GM23338 (cell line): ENCODE data around the gene FBXO11. TPM values are rescaled to one million over a fixed set of nuclear protein-coding genes. Genes with fewer than 3 reads are reported as not detected.
A peak's percentile ranks its signal among the peaks of the same experiment; 100 is the strongest.

Experiments
- ATAC-seq: fragments of 200-7000 bp; cut with Tn5 transposase; 3 replicates; pipeline ENCODE4 v1.9.1; 2020
- DNase-seq: peaks from one replicate; pipeline ENCODE4 v3.0.0-alpha.2; 2015; ENCODE audit warnings: low spot score
- H2AFZ ChIP-seq: fragments of 200-600 bp; sonication (generic); 2 replicates; pipeline ENCODE4 v1.8.0; 2016; ENCODE audit warnings: antibody characterized with exemption, mild to moderate bottlenecking, moderate library complexity
- H3F3A ChIP-seq: fragments of 200-600 bp; sonication (generic); replicated peaks from 2 replicates; pipeline ENCODE4 v1.8.0; 2017; ENCODE audit warnings: antibody characterized with exemption, mixed run types, low read depth
- H3K27ac ChIP-seq: fragments of 200-600 bp; sonication (generic); 2 replicates; pipeline ENCODE4 v1.6.1; 2016; ENCODE audit warnings: low read depth
- H3K27me3 ChIP-seq: fragments of 200-600 bp; sonication (generic); 2 replicates; pipeline ENCODE4 v1.8.0; 2016; ENCODE audit warnings: mild to moderate bottlenecking, mixed run types, moderate library complexity; ENCODE audit not compliant: insufficient read depth
- H3K36me3 ChIP-seq: fragments of 200-600 bp; sonication (generic); 2 replicates; pipeline ENCODE4 v1.8.0; 2016; ENCODE audit warnings: mild to moderate bottlenecking; ENCODE audit not compliant: insufficient read depth
- H3K4me1 ChIP-seq: fragments of 200-600 bp; sonication (generic); 2 replicates; pipeline ENCODE4 v1.8.0; 2016; ENCODE audit warnings: mild to moderate bottlenecking, moderate library complexity; ENCODE audit not compliant: insufficient read depth
- H3K4me2 ChIP-seq: fragments of 200-600 bp; sonication (generic); 2 replicates; pipeline ENCODE4 v1.7.1; 2017; ENCODE audit warnings: mixed run types
- H3K4me3 ChIP-seq: fragments of 200-600 bp; sonication (generic); 2 replicates; pipeline ENCODE4 v1.6.1; 2016; ENCODE audit warnings: mixed run types
- H3K79me2 ChIP-seq: fragments of 200-600 bp; sonication (generic); replicated peaks from 2 replicates; pipeline ENCODE4 v1.8.0; 2017; ENCODE audit warnings: mild to moderate bottlenecking; ENCODE audit not compliant: insufficient read depth
- H3K9me2 ChIP-seq: fragments of 200-600 bp; sonication (generic); 2 replicates; pipeline ENCODE4 v1.8.0; 2017; ENCODE audit not compliant: insufficient read depth
- H4K20me1 ChIP-seq: fragments of 200-600 bp; sonication (generic); replicated peaks from 2 replicates; pipeline ENCODE4 v1.8.0; 2017; ENCODE audit warnings: mild to moderate bottlenecking; ENCODE audit not compliant: insufficient read depth
- H3K27ac Mint-ChIP-seq: 2 replicates; pipeline ENCODE4 v1.8.0; 2020; ENCODE audit warnings: inconsistent platforms, mild to moderate bottlenecking, moderate library complexity, mixed read lengths
- H3K27me3 Mint-ChIP-seq: 3 replicates; pipeline ENCODE4 v1.8.0; 2022; ENCODE audit warnings: low read depth, mild to moderate bottlenecking, moderate library complexity, mixed read lengths, inconsistent platforms; ENCODE audit not compliant: insufficient read depth, poor library complexity
- H3K36me3 Mint-ChIP-seq: 3 replicates; pipeline ENCODE4 v1.8.0; 2021; ENCODE audit warnings: low read depth, mild to moderate bottlenecking, inconsistent platforms, moderate library complexity, mixed read lengths
- H3K4me1 Mint-ChIP-seq: 3 replicates; pipeline ENCODE4 v1.8.0; 2020; ENCODE audit warnings: mild to moderate bottlenecking, inconsistent platforms, mixed read lengths
- H3K4me3 Mint-ChIP-seq: 3 replicates; pipeline ENCODE4 v1.8.0; 2021; ENCODE audit warnings: moderate library complexity, mild to moderate bottlenecking, inconsistent platforms, mixed read lengths
- H3K9me3 Mint-ChIP-seq: 3 replicates; pipeline ENCODE4 v1.8.0; 2020; ENCODE audit warnings: moderate library complexity, mild to moderate bottlenecking, inconsistent platforms, mixed read lengths
- CTCF ChIP-seq, 2 experiments: fragments of 200-600 bp in 1 of 2; sonication (generic) in 1 of 2; conservative IDR thresholded peaks; 2 replicates each; pipeline versions ENCODE4 v1.5.1 to v1.6.1; 2016 to 2017; ENCODE audit warnings: antibody characterized with exemption in 2 of 2, low read depth in 2 of 2, mild to moderate bottlenecking in 2 of 2, moderate library complexity in 1 of 2
- ETS1 ChIP-seq: IDR thresholded peaks from 2 replicates; pipeline ENCODE4 v1.6.1; 2016; ENCODE audit warnings: antibody characterized with exemption
- EZH2phosphoT487 ChIP-seq: fragments of 200-600 bp; sonication (generic); IDR thresholded peaks from one replicate; pipeline ENCODE4 v1.8.1; 2018; ENCODE audit warnings: antibody characterized with exemption; ENCODE audit not compliant: unreplicated experiment
- JUNB ChIP-seq: IDR thresholded peaks from one replicate; pipeline ENCODE4 v1.6.1; 2016; ENCODE audit warnings: antibody characterized with exemption; ENCODE audit not compliant: unreplicated experiment
- STAT1 ChIP-seq: IDR thresholded peaks from one replicate; pipeline ENCODE4 v1.6.1; 2016; ENCODE audit warnings: antibody characterized with exemption; ENCODE audit not compliant: unreplicated experiment
- ZNF114 ChIP-seq: fragments of 250-450 bp; sonication (Bioruptor Pico); IDR thresholded peaks from 2 replicates; pipeline ENCODE4 v1.5.0; 2020; ENCODE audit warnings: mild to moderate bottlenecking, moderate library complexity
- ZNF331 ChIP-seq: fragments of 250-450 bp; sonication (Bioruptor Pico); IDR thresholded peaks from 2 replicates; pipeline ENCODE4 v1.5.0; 2020; ENCODE audit warnings: low read depth, mild to moderate bottlenecking, moderate library complexity
- ZNF462 ChIP-seq: fragments of 250-450 bp; sonication (Bioruptor Pico); IDR thresholded peaks from 2 replicates; pipeline ENCODE4 v1.5.0; 2020; ENCODE audit warnings: mild to moderate bottlenecking, moderate library complexity
- polyA plus RNA-seq: library from polyadenylated mRNA; unstranded; fragments of >200 nt; fragmentation: Nextera tagmentation; extraction: Ambion mirVana; gene quantifications from 2 replicates; pipeline ENCODE4 v1.2.1, GENCODE V29; 2016
- total RNA-seq: library from RNA; depleted of rRNA; stranded (reverse); fragments of >200 nt; shearing (Covaris generic); gene quantifications from 2 replicates; pipeline ENCODE4 v1.2.3, GENCODE V29; 2014

The FBXO11 gene
- total and polyA plus RNA-seq, 2 experiments from 2014 or later = 21.5 to 52.7 TPM

GRCh38 chr2:47785986-47786385 lies 120.3 kb downstream of the FBXO11 start:
- Mint-ChIP-seq H3K4me1 (peaks cover 10% of the 10 kb centered on the region), H3K27ac (peak overlapping the region; percentile 6; the same call in 1 of the 2 replicates), H3K36me3 (peaks cover 33% of the 10 kb centered on the region), H3K4me3 (peak overlapping the region; percentile 94), H3K27me3 (peaks cover 7% of the 10 kb centered on the region), H3K9me3 (no peaks in the 10 kb centered on the region; the same call in 2 of the 3 replicates)
- Histone ChIP-seq H3K36me3 (no peaks in the 10 kb centered on the region), H3K4me3 (peak overlapping the region; percentile 98), H3K27me3 (no peaks in the 10 kb centered on the region), H3K4me1 (peaks cover 24% of the 10 kb centered on the region), H3F3A (no peaks in the 10 kb centered on the region; the same call in 1 of the 2 replicates), H3K9me2 (no peaks in the 10 kb centered on the region), H4K20me1 (peaks cover 65% of the 10 kb centered on the region), H3K4me2 (peak overlapping the region; percentile 99), H3K27ac (peak overlapping the region; percentile 70; the same call in 1 of the 2 replicates), H2AFZ (no peak overlapping the region), H3K79me2 (peaks cover 72% of the 10 kb centered on the region)
- no peak for DNase-seq
- TF ChIP-seq ZNF114 = no peak
- no peak for TF ChIP-seq STAT1
- TF ChIP-seq ZNF462 (CRISPR knock-in tag) = no peak
- TF ChIP-seq JUNB = no peak
- no peak for ATAC-seq

- H3K4me1 Mint-ChIP-seq = peaks cover 10% of the 10 kb centered on the region
- Histone ChIP-seq H3F3A (no peaks in the 10 kb centered on the region; the same call in 1 of the 2 replicates), H4K20me1 (peaks cover 49% of the 10 kb centered on the region), H3K9me2 (no peaks in the 10 kb centered on the region), H3K4me3 (peak overlapping the region; percentile 98), H2AFZ (no peak overlapping the region), H3K4me1 (peaks cover 14% of the 10 kb centered on the region), H3K79me2 (peaks cover 56% of the 10 kb centered on the region), H3K4me2 (peak overlapping the region; percentile 99), H3K27ac (peak overlapping the region; percentile 84), H3K27me3 (no peaks in the 10 kb centered on the region), H3K36me3 (no peaks in the 10 kb centered on the region)
- peak; percentile 48 for DNase-seq
- peak overlapping the region; percentile 98; the same call in 1 of the 2 replicates for H3K27ac Mint-ChIP-seq
- H3K27me3 Mint-ChIP-seq = peaks cover 11% of the 10 kb centered on the region
- no peaks in the 10 kb centered on the region; the same call in 2 of the 3 replicates for H3K9me3 Mint-ChIP-seq
- peaks cover 25% of the 10 kb centered on the region for H3K36me3 Mint-ChIP-seq
- peak overlapping the region; percentile 94 for H3K4me3 Mint-ChIP-seq
- ATAC-seq = no peak
- TF ChIP-seq STAT1 (no peak), EZH2phosphoT487 (no peak), ZNF331 (CRISPR knock-in tag) (no peak), CTCF (conservative IDR thresholded peaks at IDR 0.05; ENCODE audit: low read depth in 2 of 2) (no peak), ETS1 (no peak), JUNB (no peak)
Measured at GRCh38 chr2:47784352-47784851, 121.9 kb downstream of the FBXO11 start.
